ENCODE data around the gene NLRP13.
"Not testable (repeated sequence)": the region's sequence is repeated elsewhere in the genome, so short reads cannot be mapped to it uniquely, and the experiment has no call there.

The NLRP13 gene, protein sequence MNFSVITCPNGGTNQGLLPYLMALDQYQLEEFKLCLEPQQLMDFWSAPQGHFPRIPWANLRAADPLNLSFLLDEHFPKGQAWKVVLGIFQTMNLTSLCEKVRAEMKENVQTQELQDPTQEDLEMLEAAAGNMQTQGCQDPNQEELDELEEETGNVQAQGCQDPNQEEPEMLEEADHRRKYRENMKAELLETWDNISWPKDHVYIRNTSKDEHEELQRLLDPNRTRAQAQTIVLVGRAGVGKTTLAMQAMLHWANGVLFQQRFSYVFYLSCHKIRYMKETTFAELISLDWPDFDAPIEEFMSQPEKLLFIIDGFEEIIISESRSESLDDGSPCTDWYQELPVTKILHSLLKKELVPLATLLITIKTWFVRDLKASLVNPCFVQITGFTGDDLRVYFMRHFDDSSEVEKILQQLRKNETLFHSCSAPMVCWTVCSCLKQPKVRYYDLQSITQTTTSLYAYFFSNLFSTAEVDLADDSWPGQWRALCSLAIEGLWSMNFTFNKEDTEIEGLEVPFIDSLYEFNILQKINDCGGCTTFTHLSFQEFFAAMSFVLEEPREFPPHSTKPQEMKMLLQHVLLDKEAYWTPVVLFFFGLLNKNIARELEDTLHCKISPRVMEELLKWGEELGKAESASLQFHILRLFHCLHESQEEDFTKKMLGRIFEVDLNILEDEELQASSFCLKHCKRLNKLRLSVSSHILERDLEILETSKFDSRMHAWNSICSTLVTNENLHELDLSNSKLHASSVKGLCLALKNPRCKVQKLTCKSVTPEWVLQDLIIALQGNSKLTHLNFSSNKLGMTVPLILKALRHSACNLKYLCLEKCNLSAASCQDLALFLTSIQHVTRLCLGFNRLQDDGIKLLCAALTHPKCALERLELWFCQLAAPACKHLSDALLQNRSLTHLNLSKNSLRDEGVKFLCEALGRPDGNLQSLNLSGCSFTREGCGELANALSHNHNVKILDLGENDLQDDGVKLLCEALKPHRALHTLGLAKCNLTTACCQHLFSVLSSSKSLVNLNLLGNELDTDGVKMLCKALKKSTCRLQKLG

DNA sequence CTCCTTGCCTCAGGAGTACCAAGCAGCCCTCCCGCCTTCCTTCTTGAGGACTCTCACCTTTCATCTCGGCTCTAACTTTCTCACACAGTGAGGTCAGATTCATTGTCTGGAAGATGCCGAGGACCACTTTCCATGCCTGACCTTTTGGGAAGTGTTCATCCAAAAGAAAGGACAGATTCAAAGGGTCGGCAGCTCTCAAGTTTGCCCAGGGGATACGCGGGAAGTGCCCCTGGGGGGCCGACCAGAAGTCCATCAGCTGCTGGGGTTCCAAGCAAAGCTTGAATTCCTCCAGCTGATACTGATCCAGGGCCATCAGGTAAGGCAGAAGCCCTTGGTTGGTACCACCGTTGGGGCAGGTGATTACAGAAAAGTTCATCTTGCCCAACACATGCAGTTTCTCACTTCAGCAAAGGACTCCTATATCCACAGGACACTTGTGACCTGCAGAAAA is at the start of gene NLRP13:
NLRP13 (minus strand) TSS at position 401 of the 451 bp plus-strand sequence; CDS start at position 376, 25 bp downstream.
- no peak for DNase-seq

DNA sequence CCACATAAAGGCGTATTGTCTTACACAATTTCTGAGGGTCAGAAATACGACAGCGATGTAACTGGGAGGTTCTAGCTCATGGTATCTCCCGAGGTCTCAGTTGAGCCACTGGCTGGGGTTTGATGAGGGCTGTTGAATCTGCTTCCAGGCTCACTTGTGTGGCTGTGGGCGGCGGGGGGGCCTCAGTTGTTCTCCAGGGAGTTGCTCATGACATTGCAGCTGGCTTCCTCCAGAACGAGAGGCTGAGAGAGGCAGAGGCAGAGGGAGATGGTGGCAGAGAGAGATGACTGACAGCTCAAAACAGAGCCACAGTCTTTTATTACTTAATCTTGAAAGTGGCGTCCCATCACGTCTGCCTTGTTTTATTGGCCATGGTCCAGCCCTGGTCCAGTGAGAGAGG is 48.3 kb upstream of the NLRP13 start:
- DNase-seq, result no peak

DNA sequence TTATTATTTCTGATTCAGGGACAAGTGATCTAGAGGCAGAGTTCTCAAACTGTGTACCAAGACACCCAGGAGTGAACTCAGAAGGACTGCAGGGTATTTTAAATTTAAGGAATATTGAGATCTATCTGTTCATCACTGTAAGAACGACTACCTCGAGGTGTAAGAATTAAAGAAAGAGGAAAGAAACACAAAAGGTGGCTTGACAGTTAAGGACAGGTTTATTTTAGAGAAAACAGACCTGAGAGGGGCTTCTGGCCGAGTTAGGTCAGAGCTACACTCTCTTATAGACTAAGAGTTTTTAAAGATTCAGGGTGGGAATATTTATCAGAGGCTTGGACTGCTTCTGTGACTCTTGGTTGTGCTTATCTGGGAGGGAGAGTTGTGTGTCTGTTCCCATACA is 41.8 kb upstream of the NLRP13 start:
- no peak for DNase-seq

DNA sequence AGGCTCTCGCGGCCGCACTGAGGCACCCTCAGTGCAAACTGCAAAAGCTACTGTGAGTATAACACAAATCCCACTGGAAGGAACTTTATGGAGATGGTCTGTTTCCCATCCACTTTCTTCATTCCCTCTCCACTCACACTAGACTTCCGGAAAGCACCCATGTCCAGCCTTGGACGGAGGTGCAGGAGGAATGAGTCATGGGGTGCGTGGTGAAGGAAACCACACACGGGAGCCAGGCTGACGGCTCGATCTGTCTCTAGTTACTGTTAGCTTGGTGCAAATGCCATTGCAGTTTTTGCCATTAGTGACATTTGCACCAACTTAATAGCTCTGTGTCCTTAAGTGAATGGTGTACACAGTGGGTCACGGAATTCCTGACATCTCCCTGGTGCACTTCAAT is 30.1 kb upstream of the NLRP13 start:
- DNase-seq, result no peak

DNA sequence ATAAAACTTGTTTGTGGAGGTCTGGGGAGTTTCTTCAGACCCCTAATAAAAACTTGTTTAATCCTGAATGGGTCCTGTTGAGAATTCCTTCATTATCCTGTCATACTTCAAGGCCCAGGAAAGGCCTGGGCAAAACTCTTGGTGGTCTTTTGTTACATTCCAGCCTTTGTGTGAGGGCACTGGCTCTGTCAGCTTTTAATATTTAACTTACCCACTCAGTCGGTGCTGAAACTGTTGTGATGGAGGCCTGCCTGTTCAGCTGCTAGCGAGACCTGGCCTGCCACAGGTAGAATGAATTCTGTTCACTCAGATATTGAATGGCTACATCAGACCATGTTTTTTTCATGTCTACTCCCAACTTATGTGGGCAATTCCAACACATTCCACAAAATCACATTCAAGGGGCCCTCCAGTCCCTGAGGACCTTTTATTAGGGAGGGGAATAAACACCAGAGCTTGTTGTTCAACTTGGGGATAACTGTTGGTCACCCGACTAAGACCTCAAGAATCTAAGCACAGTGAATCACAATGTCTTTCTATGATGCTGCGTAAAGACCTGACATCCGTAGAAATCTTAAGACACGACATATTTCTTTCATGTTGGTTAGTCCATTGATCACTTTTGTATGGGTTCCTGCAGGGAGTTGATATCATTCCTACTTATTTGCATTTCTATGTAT is 28.0 kb upstream of the NLRP13 start:
- no peak for DNase-seq

DNA sequence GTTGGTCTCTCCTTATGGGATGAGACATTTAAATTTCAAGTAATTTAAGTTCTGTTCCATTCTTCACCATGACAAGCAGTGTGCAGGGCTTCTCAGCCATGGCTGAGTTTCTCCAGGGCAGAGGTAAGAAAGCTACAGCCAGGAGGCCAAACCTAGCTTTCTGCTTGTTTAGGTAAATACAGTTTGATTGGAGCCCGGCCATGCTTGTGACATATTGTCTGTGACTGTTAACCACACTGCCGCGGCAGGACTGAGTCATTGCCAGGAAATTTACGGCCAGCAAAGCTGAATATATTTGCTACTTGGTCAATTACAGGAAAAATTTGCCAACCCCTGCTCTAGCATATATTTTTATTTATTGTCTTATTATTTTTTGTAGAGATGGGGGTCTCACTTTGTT is 26.2 kb upstream of the NLRP13 start:
- DNase-seq, result no peak

DNA sequence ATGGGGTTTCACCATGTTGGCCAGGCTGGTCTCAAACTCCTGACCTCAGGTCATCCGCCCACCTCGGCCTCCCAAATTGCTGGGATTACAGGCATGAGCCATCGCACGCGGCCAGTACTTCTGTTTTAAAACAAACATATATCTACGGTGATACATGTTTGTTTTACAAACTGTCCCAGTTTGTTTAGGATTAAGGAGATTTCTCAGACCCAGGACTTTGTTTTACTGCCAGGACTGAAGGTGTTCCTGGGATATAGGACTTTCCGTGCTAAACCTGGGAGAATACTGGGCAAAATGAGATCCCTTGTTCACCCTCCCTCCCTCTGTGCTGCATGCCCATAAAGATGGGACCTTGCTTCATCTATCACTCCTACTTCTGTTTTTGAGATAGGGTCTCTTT is 24.3 kb upstream of the NLRP13 start:
- no peak for DNase-seq

DNA sequence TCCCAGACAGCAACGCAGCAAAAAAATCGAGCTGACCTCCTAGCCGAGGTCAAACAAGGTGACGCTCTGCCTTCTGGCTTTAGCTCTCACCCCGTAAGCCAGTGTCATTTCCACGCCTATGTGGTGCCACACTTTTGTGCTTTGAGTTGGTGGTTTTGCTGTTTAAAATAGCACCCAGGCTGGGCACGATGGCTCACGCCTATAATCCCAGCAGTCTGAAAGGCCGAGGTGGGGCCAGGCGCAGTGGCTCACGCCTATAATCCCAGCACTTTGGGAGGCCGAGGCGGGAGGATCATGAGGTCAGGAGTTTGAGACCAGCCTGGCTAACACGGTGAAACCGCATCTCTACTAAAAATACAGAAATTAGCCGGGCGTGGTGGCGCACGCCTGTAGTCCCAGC is 18.4 kb upstream of the NLRP13 start:
- DNase-seq, result not testable (repeated sequence)

DNA sequence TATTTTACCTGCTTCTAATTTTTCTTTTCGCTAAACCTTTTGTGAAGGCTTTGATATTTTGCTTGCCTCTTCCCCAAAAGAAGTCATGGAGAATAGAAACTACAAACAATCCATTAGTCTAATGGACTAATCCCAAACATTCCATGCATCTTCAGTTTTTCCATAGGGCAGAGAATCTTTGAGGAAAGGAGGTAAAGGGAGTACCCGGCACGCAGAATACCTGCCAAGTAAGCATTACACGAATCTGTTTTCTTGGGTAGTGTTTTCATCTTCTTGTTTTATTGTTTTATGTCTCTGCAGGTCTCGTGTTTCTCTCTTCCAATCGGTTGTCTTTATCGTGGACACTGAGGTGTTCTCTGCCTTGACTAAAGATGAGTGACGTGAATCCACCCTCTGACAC is 15.4 kb upstream of the NLRP13 start, which contains the start of gene NLRP8:
NLRP8 (plus strand) TSS at position 301 of the 400 bp plus-strand sequence.
- DNase-seq, result no peak

DNA sequence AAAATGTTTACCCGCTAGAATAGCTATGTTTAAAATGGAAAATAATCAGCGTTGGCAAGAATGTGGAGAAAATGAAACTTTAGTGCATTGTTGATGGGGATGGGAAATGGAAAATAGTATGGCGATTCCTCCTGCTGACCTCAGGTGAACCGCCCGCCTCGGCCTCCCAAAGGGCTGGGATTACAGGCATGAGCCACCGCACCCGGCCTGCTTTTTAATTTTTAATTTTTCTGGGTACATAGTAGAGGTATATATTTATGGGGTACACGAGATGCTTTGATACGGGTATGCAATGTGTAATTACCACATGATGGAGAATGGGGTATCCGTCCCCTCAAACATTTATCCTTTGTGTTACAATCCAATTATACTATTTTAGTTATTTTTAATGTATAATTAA is 8.2 kb upstream of the NLRP13 start:
- no peak for DNase-seq

DNA sequence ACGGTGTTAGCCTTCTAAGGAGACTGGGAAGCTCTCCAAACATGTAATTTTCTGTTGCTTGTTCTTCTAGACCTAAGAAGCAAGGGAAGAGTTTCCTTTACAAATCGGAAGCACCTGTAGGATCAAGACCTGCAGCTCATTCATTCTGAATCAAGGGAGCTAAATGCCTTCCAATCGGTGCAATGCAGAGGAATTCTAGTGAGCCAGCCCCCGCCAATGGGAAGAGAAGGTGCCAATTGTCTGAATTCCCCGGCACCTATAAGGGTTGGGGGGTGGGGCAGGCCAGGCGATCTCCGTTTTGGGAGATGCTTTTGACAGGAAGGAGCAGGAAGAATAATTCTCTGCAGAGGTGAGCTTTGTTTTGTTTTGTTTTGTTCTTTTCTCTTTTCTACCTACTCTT is 7.1 kb upstream of the NLRP13 start:
- no peak for DNase-seq

DNA sequence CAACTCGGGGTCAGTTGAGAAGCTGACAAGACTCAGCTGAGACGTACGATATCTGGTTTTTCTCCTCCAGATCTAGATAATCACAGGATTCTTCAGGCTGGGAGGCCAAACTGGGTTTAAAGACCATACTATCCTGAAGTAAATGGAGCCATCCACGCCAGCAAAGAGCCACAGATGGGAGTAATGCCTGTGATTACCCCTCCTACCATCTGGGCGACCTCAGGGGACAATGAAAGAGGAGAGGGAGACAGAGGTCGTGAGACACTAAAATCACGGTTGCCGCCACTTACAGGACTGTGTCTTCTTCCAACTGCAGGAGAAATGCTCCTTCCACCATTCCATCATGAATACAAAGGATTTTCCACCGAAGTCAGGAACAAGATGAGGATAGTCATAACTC is 3.1 kb upstream of the NLRP13 start:
- no peak for DNase-seq

DNA sequence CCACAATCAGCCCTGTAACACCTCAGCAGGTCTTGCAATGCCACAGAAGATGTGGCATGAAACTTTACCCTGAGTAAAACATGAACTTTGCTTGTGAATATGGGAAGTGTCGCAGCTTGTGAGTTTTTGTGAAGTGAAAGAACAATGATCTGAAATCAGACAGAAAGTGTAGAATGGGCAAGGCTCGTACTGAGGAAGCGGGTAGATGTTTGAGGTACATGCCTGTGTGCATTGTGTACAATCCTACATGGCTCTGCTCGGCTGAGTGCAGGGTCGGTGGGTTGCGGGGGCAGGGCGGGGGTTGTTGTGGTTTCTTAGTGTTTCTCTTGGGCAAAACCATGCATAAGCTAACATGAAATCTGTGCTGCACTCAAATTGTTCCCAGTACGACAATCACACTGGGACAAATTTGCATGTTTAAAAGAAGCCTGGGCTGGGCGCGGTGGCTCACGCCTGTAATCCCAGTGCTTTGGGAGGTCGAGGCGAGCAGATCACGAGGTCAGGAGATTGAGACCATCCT is 1.1 kb downstream of the NLRP13 start:
- DNase-seq, result no peak

DNA sequence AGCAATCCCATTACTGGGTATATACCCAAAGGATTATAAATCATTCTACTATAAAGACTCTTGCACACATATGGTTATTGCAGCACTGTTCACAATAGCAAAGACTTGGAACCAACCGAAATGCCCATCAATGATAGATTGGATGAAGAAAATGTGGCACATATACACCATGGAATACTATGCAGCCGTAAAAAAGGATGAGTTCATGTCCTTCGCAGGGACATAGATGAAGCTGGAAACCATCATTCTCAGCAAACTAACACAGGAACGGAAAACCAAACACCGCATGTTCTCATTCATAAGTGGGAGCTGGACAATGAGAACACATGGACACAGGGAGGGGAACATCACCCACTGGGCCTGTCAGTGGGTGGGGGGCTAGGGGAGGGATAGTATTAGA is 2.9 kb downstream of the NLRP13 start:
- DNase-seq, result not testable (repeated sequence)

DNA sequence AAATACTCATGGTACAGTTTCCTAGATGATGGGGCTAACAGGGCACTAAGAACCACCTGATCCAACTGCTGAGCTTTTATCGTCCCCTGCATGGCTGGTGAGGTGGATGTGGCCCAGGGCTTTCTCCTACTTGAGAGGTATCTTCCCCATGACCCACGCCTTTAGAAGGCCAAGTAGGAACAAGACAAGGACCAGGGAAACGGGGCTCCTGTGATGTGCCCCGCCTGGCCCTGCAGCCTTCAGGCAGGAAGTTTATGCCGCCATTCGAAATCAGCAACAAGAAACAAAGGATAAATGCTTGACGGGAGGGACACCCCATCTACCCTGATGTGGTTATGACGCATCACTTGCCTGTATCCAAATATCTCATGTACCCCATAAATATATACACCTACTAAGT is 4.1 kb downstream of the NLRP13 start:
- DNase-seq, result no peak

DNA sequence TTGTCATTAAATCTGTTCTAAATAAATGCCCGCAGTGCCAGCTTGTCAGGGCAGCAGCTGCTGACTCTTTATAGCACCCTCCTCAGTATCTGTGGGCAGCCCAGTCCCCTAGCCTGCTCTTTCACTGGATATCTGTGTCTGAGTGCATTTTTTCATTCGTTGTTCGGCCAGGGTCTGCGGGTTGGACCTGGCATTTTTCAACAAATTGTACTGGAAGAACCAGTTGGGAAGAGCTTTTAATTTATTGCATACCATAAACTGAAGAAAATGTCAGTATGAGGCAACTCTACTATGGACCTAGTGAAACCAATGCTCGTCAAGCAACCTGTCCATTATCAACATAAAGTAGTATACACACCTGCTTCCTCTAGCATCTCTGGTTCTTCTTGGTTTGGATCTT is 8.6 kb downstream of the NLRP13 start:
- no peak for DNase-seq

DNA sequence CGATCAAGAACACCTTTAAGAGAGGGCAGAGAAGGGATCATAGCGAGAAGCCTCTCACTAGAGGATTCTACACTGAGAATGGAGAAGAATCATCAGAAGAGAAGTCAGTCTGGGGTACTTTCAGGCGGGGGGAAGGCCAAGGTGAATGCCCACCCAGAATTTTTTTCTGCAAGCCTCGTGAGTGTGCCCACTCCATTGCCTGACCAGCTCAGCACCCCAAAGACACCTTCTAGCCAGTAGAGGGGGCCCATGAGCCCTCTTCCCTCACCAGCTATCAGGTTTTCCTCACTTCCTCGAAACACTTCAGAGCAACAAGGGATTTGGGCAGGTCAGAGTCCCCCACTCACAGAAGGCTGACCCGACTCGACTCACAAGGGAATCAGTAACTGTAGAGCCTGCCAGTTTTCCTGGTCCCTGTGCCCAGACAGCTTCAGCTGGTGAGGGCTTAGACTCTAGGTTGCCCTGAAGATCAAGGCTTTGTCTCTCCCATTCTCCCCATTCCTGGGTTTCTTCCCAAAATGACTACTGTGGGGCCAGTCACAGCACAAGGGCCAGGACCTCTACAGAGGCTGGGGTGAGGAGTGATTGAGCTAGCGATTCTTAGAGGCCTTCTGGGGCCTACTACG is 18.4 kb downstream of the NLRP13 start:
- no peak for DNase-seq

DNA sequence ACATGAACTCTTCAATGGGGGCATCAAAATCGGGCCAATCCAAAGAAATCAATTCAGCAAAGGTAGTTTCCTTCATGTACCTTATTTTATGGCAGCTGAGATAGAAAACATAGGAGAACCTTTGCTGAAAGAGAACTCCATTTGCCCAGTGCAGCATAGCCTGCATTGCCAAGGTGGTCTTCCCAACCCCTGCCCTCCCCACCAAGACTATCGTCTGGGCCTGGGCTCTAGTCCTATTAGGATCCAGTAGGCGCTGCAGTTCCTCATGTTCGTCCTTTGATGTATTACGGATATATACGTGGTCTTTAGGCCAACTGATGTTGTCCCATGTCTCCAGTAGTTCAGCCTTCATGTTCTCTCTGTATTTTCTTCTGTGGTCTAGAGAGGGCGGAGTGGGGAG is 19.2 kb downstream of the NLRP13 start:
- no peak for DNase-seq

DNA sequence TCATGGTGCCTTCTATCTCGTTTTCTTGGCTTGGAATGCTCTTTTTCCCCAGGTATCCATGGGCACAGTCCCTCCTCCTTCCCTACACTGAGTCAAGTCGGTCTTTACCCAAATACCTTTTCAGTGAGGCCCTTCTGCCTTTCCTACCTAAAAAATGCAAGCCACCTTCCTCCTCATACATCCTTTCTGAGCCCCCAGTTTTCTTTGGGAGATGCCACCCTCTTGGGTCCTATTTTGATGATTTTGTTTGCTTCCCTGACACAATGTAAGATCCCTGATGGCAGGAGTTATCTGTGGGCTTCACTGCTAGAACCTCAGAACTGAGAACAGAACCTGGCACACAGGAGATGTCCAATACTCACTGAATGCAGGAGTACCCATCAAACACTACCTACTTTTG is 22.3 kb downstream of the NLRP13 start:
- DNase-seq, result no peak

DNA sequence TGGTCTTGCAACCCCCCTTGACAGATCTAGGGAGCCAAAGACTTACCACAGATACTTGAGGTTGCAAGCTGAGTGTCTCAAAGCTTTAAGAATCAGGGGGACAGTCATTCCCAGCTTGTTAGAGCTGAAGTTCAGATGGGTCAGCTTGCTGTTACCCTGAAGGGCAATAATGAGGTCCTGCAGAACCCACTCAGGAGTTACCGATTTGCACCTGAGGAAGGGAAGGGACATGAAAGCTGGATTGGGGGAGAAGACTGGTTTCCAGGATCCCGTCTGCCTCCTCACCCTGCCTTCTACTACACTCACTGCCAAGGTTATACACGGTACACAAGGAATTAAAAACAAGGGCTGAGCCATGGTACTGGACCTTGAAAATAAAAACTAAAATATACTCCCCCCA is 24.4 kb downstream of the NLRP13 start:
- DNase-seq, result no peak

DNA sequence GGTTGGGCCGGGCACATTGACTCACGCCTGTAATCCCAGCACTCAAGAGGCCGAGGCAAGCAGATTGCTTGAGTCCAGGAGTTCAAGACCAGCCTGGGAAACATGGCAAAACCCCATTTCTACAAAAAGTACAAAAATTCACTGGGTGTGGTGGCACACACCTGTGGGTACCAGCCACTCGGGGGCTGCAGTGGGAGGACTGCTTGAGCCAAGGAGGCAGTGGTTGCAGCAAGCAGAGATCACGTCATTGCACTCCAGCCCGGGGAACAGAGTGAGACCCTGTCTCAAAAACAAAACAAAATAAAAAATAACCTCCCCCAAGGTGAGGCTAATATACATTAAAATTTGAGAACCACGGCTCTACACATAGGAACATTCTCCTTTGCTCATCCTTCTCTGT is 24.9 kb downstream of the NLRP13 start:
- DNase-seq, result no peak

DNA sequence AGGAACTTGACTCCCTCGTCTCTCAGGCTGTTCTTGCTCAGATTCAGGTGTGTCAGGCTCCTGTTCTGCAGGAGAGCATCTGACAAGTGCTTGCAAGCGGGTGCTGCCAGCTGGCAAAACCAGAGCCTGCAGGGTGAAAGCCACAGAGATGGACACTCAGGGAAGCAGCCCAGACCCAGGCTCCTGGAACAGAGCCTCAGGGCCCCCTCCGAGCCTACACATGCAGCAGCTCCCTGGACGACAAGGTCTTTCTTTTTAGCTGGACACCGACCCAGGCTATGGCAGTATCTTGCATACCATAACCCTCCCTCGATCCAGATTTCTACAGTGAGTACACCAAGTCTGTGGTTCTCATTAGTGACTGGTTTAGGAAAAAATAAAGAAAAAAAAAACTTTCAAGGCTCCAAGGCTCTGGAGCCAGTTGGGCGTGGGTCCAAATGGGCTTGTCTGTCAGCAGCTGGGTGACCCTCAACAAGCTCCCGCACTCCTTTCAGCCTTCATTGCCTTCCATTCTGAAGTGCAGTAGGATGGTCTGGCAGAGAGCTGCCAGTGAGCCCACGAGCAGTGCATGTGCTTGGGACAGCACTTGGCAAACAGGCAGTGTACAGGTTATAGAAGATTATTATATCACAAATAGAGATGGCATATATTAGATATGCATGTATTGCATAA is 29.9 kb downstream of the NLRP13 start:
- DNase-seq, result no peak
